Measurements from ENCODE around the gene PTPRN2.

Gene PTPRN2

GRCh38 chr7:157657741-157658740 is 929.6 kb downstream of the PTPRN2 start:
- no peak for DNase-seq (ENCODE audit: low spot score)

GRCh38 chr7:157656195-157656769 is 931.3 kb downstream of the PTPRN2 start:
- no peak for DNase-seq (ENCODE audit: low spot score)

- DNase-seq (ENCODE audit: low spot score) = no peak
These were observed 933.3 kb downstream of the PTPRN2 start for GRCh38 chr7:157654350-157654749.

- no peak for DNase-seq (ENCODE audit: low spot score)
These were observed 933.8 kb downstream of the PTPRN2 start for GRCh38 chr7:157653827-157654207.

- no peak for DNase-seq (ENCODE audit: low spot score)
These were observed 934.4 kb downstream of the PTPRN2 start for GRCh38 chr7:157652954-157653826.

GRCh38 chr7:157652161-157652953 is 935.3 kb downstream of the PTPRN2 start:
- no peak for DNase-seq (ENCODE audit: low spot score)

- no peak for DNase-seq (ENCODE audit: low spot score)
These were observed 936.1 kb downstream of the PTPRN2 start for GRCh38 chr7:157651366-157652160.

GRCh38 chr7:157650801-157651200 is 936.8 kb downstream of the PTPRN2 start:
- DNase-seq (ENCODE audit: low spot score) = no peak

GRCh38 chr7:157650131-157650631 is 937.4 kb downstream of the PTPRN2 start:
- no peak for DNase-seq (ENCODE audit: low spot score)

GRCh38 chr7:157646551-157646950 is 941.1 kb downstream of the PTPRN2 start:
- no peak for DNase-seq (ENCODE audit: low spot score)

- DNase-seq (ENCODE audit: low spot score) = no peak
These were observed 942.1 kb downstream of the PTPRN2 start for GRCh38 chr7:157645539-157645938.

GRCh38 chr7:157644946-157645345 is 942.7 kb downstream of the PTPRN2 start:
- DNase-seq (ENCODE audit: low spot score) = no peak

GRCh38 chr7:157643525-157643970 is 944.1 kb downstream of the PTPRN2 start:
- no peak for DNase-seq (ENCODE audit: low spot score)

- DNase-seq (ENCODE audit: low spot score) = no peak
These were observed 945.8 kb downstream of the PTPRN2 start for GRCh38 chr7:157641866-157642265.

- DNase-seq (ENCODE audit: low spot score) = no peak
These were observed 947.5 kb downstream of the PTPRN2 start for GRCh38 chr7:157640144-157640543.

- no peak for DNase-seq (ENCODE audit: low spot score)
These were observed 949.1 kb downstream of the PTPRN2 start for GRCh38 chr7:157638563-157638962.

GRCh38 chr7:157637216-157637949 is 950.2 kb downstream of the PTPRN2 start:
- DNase-seq (ENCODE audit: low spot score) = no peak

GRCh38 chr7:157635669-157636068 is 952.0 kb downstream of the PTPRN2 start:
- no peak for DNase-seq (ENCODE audit: low spot score)

GRCh38 chr7:157635148-157635500 is 952.5 kb downstream of the PTPRN2 start:
- no peak for DNase-seq (ENCODE audit: low spot score)

Data from D341Med (cell line).